ENCODE results near the gene IMPACT. TPM values are rescaled to one million over a fixed set of nuclear protein-coding genes. Genes with fewer than 3 reads are reported as not detected.

The IMPACT gene
- total RNA-seq, 4 donors from 2014 or later = 28.5 to 34.1 (median 32.6) TPM

DNA sequence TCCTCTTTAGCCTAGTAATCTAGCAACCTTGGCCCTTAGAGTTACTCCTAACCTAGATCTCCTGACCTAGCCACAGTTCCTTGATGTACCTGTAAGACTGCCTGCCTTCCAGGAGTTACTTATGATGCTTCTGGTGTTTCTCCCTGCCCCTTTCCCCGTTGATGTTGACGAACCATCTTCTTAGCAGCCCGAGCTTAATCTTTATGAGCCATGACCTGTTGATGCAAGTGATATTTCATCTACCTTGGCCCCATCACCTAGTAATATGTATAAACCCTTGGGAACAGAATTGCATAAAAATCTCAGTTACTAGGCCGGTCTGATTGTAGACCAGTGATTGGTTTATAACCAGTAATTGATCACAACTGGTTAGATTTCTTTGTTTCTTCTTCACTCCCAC lies 2.7 kb downstream of the IMPACT start:
- intact Hi-C loops (cut with DNase I) = loop anchor here (10.0 kb wide), 1 partner anchor 74 kb away; no protein-coding TSS in a partner anchor
- Histone ChIP-seq H3K9me3 (no peaks in the 10 kb centered on the region), H3K27me3 (no peaks in the 10 kb centered on the region), H3K36me3 (no peaks in the 10 kb centered on the region), H3K4me3 (replicated peaks in 1 of 3) (no peak overlapping the region), H3K4me1 (peaks cover 8 to 11% of the 10 kb centered on the region in 2 donors), H3K27ac (no peak overlapping the region)
- no peak for DNase-seq
- WGBS, 2 donors = 94 to 96% methylated on average over 4 of the region's 4 CpGs
- no peak for TF ChIP-seq POLR2A (IDR thresholded peaks at IDR 0.05)
- TF ChIP-seq, protein P1, sequence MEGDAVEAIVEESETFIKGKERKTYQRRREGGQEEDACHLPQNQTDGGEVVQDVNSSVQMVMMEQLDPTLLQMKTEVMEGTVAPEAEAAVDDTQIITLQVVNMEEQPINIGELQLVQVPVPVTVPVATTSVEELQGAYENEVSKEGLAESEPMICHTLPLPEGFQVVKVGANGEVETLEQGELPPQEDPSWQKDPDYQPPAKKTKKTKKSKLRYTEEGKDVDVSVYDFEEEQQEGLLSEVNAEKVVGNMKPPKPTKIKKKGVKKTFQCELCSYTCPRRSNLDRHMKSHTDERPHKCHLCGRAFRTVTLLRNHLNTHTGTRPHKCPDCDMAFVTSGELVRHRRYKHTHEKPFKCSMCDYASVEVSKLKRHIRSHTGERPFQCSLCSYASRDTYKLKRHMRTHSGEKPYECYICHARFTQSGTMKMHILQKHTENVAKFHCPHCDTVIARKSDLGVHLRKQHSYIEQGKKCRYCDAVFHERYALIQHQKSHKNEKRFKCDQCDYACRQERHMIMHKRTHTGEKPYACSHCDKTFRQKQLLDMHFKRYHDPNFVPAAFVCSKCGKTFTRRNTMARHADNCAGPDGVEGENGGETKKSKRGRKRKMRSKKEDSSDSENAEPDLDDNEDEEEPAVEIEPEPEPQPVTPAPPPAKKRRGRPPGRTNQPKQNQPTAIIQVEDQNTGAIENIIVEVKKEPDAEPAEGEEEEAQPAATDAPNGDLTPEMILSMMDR (IDR thresholded peaks at IDR 0.05) = no peak

DNA sequence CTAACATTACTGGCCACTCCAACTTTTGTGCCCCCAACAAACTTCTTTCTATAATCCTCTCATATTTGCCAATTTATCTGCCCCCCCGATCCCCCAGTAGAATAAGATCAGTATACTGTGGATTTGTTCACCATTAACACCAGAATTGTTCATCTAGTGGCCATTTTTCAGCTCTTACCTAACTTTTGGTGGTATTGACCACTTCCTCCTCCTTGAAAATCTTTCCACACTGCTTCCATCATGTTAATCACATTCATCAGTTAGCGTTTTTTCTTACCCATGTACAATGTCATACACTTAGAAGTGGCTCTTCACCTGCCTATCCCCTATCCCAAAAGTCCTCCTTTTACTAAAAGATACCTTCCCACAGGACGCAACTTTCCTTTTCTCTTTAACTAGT lies 6.1 kb downstream of the IMPACT start:
- TF ChIP-seq, protein P1 (IDR thresholded peaks at IDR 0.05) = no peak
- no peak for TF ChIP-seq POLR2A (IDR thresholded peaks at IDR 0.05)
- Histone ChIP-seq H3K9me3 (no peaks in the 10 kb centered on the region), H3K27me3 (no peaks in the 10 kb centered on the region), H3K4me3 (replicated peaks in 1 of 3) (no peak overlapping the region), H3K36me3 (no peaks in the 10 kb centered on the region), H3K27ac (no peak overlapping the region), H3K4me1 (peaks cover 7 to 8% of the 10 kb centered on the region in 2 donors)
- intact Hi-C loops (cut with DNase I) = no loop called here
- 95 to 97% methylated on average over 3 of the region's 3 CpGs for WGBS, 2 donors
- DNase-seq = no peak

DNA sequence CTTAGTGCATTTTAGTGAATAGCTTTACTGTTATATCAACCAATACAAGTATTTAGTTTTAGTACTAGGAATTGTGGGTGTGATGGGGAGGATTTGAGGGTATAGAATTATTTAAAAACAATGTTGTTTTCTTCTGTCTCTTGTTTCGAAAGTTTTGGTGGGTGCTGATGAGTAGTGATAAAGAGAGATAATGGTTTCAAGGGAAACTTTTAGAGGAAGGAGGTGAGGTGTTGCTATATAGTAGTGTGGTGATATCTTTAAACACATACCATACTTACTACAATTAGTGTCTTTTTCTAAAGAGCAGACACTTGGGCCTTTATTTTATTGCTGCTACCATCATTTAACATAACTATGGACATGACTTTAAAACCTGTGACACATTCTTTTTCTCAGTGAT lies 10.5 kb downstream of the IMPACT start:
- no peak overlapping the region for H3K27ac ChIP-seq
- 98% methylated on average over 1 of the region's 1 CpG for WGBS, 2 donors
- no peak overlapping the region for H3K4me3 ChIP-seq (replicated peaks in 1 of 3)
- no peaks in the 10 kb centered on the region for H3K4me1 ChIP-seq
- intact Hi-C loops (cut with DNase I) = no loop called here
- H3K27me3 ChIP-seq = no peaks in the 10 kb centered on the region
- no peaks in the 10 kb centered on the region for H3K9me3 ChIP-seq
- no peak for DNase-seq
- no peak for TF ChIP-seq POLR2A (IDR thresholded peaks at IDR 0.05)
- TF ChIP-seq, protein P1 (IDR thresholded peaks at IDR 0.05) = no peak
- peaks cover 9 to 11% of the 10 kb centered on the region in 2 donors for H3K36me3 ChIP-seq

DNA sequence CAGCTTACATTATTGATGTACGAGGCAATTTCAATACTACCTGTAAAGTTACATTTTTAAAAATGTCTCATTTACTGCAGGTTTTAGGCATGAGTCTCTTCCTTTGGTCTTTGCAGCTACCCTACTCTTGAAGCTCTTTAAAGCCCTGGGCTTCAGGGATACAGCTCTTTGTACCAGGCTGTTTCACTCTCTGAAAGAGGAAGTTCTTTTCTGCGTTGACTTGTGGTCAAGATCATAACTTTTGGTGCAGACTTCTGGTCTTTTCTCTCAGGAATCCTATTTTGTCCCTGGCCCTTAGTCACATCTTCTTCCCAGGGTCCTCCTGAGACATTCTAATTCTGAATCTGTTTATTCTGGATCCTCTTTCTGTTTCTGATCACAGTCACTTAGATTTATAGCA lies 17.4 kb downstream of the IMPACT start:
- TF ChIP-seq, protein P1 (IDR thresholded peaks at IDR 0.05) = no peak
- TF ChIP-seq POLR2A (IDR thresholded peaks at IDR 0.05) = no peak
- H3K4me1 ChIP-seq = no peaks in the 10 kb centered on the region
- intact Hi-C loops (cut with DNase I) = no loop called here
- no peak overlapping the region for H3K27ac ChIP-seq
- DNase-seq = no peak
- WGBS, 2 donors = 84 to 87% methylated on average over 2 of the region's 2 CpGs
- H3K36me3 ChIP-seq = peaks cover 30 to 36% of the 10 kb centered on the region in 2 donors
- no peaks in the 10 kb centered on the region for H3K9me3 ChIP-seq
- H3K4me3 ChIP-seq (replicated peaks in 1 of 3) = no peak overlapping the region
- no peaks in the 10 kb centered on the region for H3K27me3 ChIP-seq

DNA sequence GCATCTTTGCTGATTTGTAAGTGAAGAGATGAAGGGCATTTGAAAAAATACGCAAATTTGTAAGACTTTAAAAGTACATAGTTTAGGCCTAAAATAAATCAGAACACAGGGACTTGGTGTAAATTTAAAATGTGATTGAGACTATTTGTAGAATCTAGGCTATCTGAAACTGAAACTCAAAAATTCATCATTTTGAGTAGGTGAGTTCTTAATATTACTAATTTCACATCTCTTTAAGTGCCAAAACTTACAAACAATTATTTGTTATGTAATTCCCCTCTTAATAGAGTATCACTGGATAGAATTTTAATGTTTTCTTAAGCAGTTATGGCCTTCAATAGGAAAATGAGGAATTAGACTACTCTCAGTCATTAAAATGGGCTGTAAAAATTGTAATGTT lies 20.0 kb downstream of the IMPACT start:
- WGBS, 2 donors = 96 to 100% methylated on average over 1 of the region's 1 CpG
- peaks cover 45 to 54% of the 10 kb centered on the region in 2 donors for H3K36me3 ChIP-seq

More for the DNA sequence above, 20.0 kb downstream of the IMPACT start:
- DNase-seq = no peak
- Histone ChIP-seq H3K27me3 (no peaks in the 10 kb centered on the region), H3K4me1 (no peaks in the 10 kb centered on the region), H3K27ac (no peak overlapping the region), H3K9me3 (no peaks in the 10 kb centered on the region), H3K4me3 (replicated peaks in 1 of 3) (no peak overlapping the region)
- TF ChIP-seq POLR2A (IDR thresholded peaks at IDR 0.05) = no peak
- TF ChIP-seq, protein P1 (IDR thresholded peaks at IDR 0.05) = no peak
- intact Hi-C loops (cut with DNase I) = no loop called here
